Body of pancreas (tissue), 4 donors: ENCODE measurements around the gene CDH20.

Source experiments
- CTCF ChIP-seq, 7 experiments: fragments of 450-650 bp in 4 of 7; fragments of 200-600 bp in 3 of 7; sonication (generic) in 3 of 7; IDR thresholded peaks; one replicate each; pipeline ENCODE4 v1.5.1; 2016 to 2019; ENCODE audit warnings: antibody characterized with exemption in 7 of 7
- POLR2A ChIP-seq, 3 donors: fragments of 450-650 bp; IDR thresholded peaks; one replicate each; pipeline ENCODE4 v1.6.1; 2016; ENCODE audit warnings: antibody characterized with exemption in 3 of 3, mild to moderate bottlenecking in 2 of 3

- no peak for TF ChIP-seq CTCF (IDR thresholded peaks at IDR 0.05)
- TF ChIP-seq POLR2A (IDR thresholded peaks at IDR 0.05), result no peak
These were observed 54.8 kb downstream of the CDH20 start for GRCh38 chr18:61388010-61388409.
